HepG2 (cell line): Measurements from ENCODE around the gene EMP2. TPM values are rescaled to one million over a fixed set of nuclear protein-coding genes. Genes with fewer than 3 reads are reported as not detected.

Experiments used
- DNMT3B ChIP-seq: conservative IDR thresholded peaks from 2 replicates; pipeline ENCODE4 v1.6.1; 2016; ENCODE audit warnings: missing biosample characterization, control low read depth
- DZIP1 ChIP-seq: sonication (generic); formaldehyde crosslinking; IDR thresholded peaks from 2 replicates; pipeline ENCODE4 v1.5.0; 2020; ENCODE audit warnings: mild to moderate bottlenecking, missing genetic modification reagents
- EEA1 ChIP-seq: sonication (generic); formaldehyde crosslinking; IDR thresholded peaks from 2 replicates; pipeline ENCODE4 v1.5.1; 2020; ENCODE audit warnings: mild to moderate bottlenecking, missing genetic modification reagents, borderline replicate concordance
- ETV6 ChIP-seq: sonication (generic); formaldehyde crosslinking; conservative IDR thresholded peaks from 2 replicates; pipeline ENCODE4 v1.4.0; 2020; ENCODE audit warnings: missing genetic modification reagents
- FLYWCH1 ChIP-seq: sonication (generic); formaldehyde crosslinking; IDR thresholded peaks from 2 replicates; pipeline ENCODE4 v1.8.1; 2023; ENCODE audit warnings: mild to moderate bottlenecking, missing genetic modification reagents
- HMG20A ChIP-seq: IDR thresholded peaks from 2 replicates; pipeline ENCODE4 v1.6.1; 2016; ENCODE audit warnings: borderline replicate concordance
- HNF4A ChIP-seq: sonication (generic); formaldehyde crosslinking; IDR thresholded peaks from 2 replicates; pipeline ENCODE4 v1.4.0; 2020; ENCODE audit warnings: missing genetic modification reagents
- HOXA3 ChIP-seq: sonication (generic); formaldehyde crosslinking; IDR thresholded peaks from 2 replicates; pipeline ENCODE4 v1.5.0; 2020; ENCODE audit warnings: missing genetic modification reagents
- KLF9 ChIP-seq: IDR thresholded peaks from 2 replicates; pipeline ENCODE4 v1.6.1; 2016; ENCODE audit warnings: low read depth
- MIXL1 ChIP-seq: IDR thresholded peaks from 2 replicates; pipeline ENCODE4 v1.6.1; 2016
- NAIF1 ChIP-seq: sonication (generic); formaldehyde crosslinking; IDR thresholded peaks from 2 replicates; pipeline ENCODE4 v1.5.0; 2020; ENCODE audit warnings: mild to moderate bottlenecking, missing genetic modification reagents, borderline replicate concordance
- NONO ChIP-seq, 2 experiments: fragments of 450-650 bp in 1 of 2; sonication (generic) in 1 of 2; formaldehyde crosslinking in 1 of 2; IDR thresholded peaks in 1 of 2; conservative IDR thresholded peaks in 1 of 2; 2 replicates each; pipeline versions ENCODE4 v1.6.1 to v1.8.0; 2017 to 2022; ENCODE audit warnings: mild to moderate bottlenecking in 1 of 2, missing genetic modification reagents in 1 of 2, moderate library complexity in 1 of 2
- PLRG1 ChIP-seq: fragments of 450-650 bp; conservative IDR thresholded peaks from 2 replicates; pipeline ENCODE4 v1.6.1; 2016
- RNF2 ChIP-seq: fragments of 450-650 bp; conservative IDR thresholded peaks from 2 replicates; pipeline ENCODE4 v1.6.1; 2016; ENCODE audit warnings: low read depth
- RXRB ChIP-seq: IDR thresholded peaks from 2 replicates; pipeline ENCODE4 v1.6.1; 2016; ENCODE audit warnings: borderline replicate concordance, missing genetic modification reagents, missing compliant biosample characterization
- SIX1 ChIP-seq: sonication (generic); formaldehyde crosslinking; IDR thresholded peaks from 2 replicates; pipeline ENCODE4 v1.4.0; 2020; ENCODE audit warnings: missing genetic modification reagents, borderline replicate concordance
- SRSF1 ChIP-seq: fragments of 200-400 bp; formaldehyde crosslinking; optimal IDR thresholded peaks from 2 replicates; pipeline ENCODE3; 2017; ENCODE audit warnings: mild to moderate bottlenecking, low read depth, low read length, moderate library complexity
- U2AF1 ChIP-seq: fragments of 200-400 bp; formaldehyde crosslinking; optimal IDR thresholded peaks from 2 replicates; pipeline ENCODE3; 2017; ENCODE audit warnings: mild to moderate bottlenecking, low read depth, low read length
- ZFP41 ChIP-seq: sonication (generic); formaldehyde crosslinking; IDR thresholded peaks from 2 replicates; pipeline ENCODE4 v1.4.0; 2020; ENCODE audit warnings: mild to moderate bottlenecking, missing genetic modification reagents, borderline replicate concordance
- ZNF362 ChIP-seq: sonication (generic); formaldehyde crosslinking; IDR thresholded peaks from 2 replicates; pipeline ENCODE4 v1.4.0; 2020; ENCODE audit warnings: missing genetic modification reagents, mild to moderate bottlenecking, borderline replicate concordance
- ZNF501 ChIP-seq: sonication (generic); formaldehyde crosslinking; IDR thresholded peaks from 2 replicates; pipeline ENCODE4 v1.5.1; 2020; ENCODE audit warnings: mild to moderate bottlenecking, moderate library complexity, missing genetic modification reagents
- ZNF605 ChIP-seq: sonication (generic); formaldehyde crosslinking; IDR thresholded peaks from 2 replicates; pipeline ENCODE4 v1.8.0; 2022; ENCODE audit warnings: mild to moderate bottlenecking, missing genetic modification reagents
- ZNF660 ChIP-seq: sonication (generic); formaldehyde crosslinking; IDR thresholded peaks from 2 replicates; pipeline ENCODE4 v1.5.1; 2020; ENCODE audit warnings: mild to moderate bottlenecking, low read depth, missing genetic modification reagents, borderline replicate concordance
- ZNF703 ChIP-seq: sonication (generic); formaldehyde crosslinking; IDR thresholded peaks from 2 replicates; pipeline ENCODE4 v1.5.1; 2020; ENCODE audit warnings: missing genetic modification reagents, mild to moderate bottlenecking, moderate library complexity, borderline replicate concordance
- polyA plus RNA-seq, 8 experiments: library from polyadenylated mRNA; depleted of rRNA in 3 of 8; stranded (reverse) in 7 of 8; unstranded in 1 of 8; fragments of >200 nt; fragmentation: Illumina TruSeq in 4 of 8; extraction: Trizol in 4 of 8; gene quantifications; 2 replicates each; pipeline versions ENCODE4 v1.2.1 to v1.2.3, GENCODE V29; 2011 to 2016; ENCODE audit warnings: low read depth in 4 of 8, missing spikeins in 1 of 8, mixed read lengths in 1 of 8; ENCODE audit not compliant: insufficient read depth in 1 of 8
- total RNA-seq, 5 experiments: library from RNA; depleted of rRNA; stranded (reverse); fragments of >200 nt; fragmentation: Illumina TruSeq; extraction: Trizol; gene quantifications; 2 replicates each; pipeline ENCODE4 v1.2.3, GENCODE V29; 2016; ENCODE audit warnings: low read depth in 1 of 5
- TF ChIP-seq, protein P1 (sequence below): sonication (generic); formaldehyde crosslinking; IDR thresholded peaks from 2 replicates; pipeline ENCODE4 v1.5.0; 2020; ENCODE audit warnings: missing genetic modification reagents

EMP2 gene
- total and polyA plus RNA-seq, 2 of the 13 experiments (the other 11 are each of a cell fraction or from before 2014, with no cell fraction given), result 24.6 to 91.2 TPM

- TF ChIP-seq DNMT3B (CRISPR knock-in tag), result no peak
- no peak for TF ChIP-seq NAIF1 (CRISPR knock-in tag)
- TF ChIP-seq DZIP1, result no peak
- TF ChIP-seq ZNF703 (CRISPR knock-in tag), result no peak
- no peak for TF ChIP-seq ETV6 (CRISPR knock-in tag)
- TF ChIP-seq EEA1 (CRISPR knock-in tag), result no peak
- TF ChIP-seq, protein P1, sequence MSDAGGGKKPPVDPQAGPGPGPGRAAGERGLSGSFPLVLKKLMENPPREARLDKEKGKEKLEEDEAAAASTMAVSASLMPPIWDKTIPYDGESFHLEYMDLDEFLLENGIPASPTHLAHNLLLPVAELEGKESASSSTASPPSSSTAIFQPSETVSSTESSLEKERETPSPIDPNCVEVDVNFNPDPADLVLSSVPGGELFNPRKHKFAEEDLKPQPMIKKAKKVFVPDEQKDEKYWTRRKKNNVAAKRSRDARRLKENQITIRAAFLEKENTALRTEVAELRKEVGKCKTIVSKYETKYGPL (CRISPR knock-in tag), result no peak
- no peak for TF ChIP-seq RNF2
- TF ChIP-seq KLF9 (CRISPR knock-in tag), result no peak
- TF ChIP-seq HNF4A (CRISPR knock-in tag), result no peak
- no peak for TF ChIP-seq SIX1 (CRISPR knock-in tag)
- TF ChIP-seq NONO (IDR thresholded peaks at IDR 0.05), result no peak
- TF ChIP-seq NONO (CRISPR knock-in tag; conservative IDR thresholded peaks at IDR 0.05), result no peak
- no peak for TF ChIP-seq ZNF501 (CRISPR knock-in tag)
- TF ChIP-seq PLRG1, result no peak
- TF ChIP-seq HOXA3 (CRISPR knock-in tag), result peak; percentile 11; the same call in 1 of the 2 replicates
- no peak for TF ChIP-seq SRSF1
- no peak for TF ChIP-seq ZNF605 (CRISPR knock-in tag)
- no peak for TF ChIP-seq U2AF1
- no peak for TF ChIP-seq FLYWCH1
- TF ChIP-seq HMG20A (CRISPR knock-in tag), result no peak
- no peak for TF ChIP-seq ZNF660 (CRISPR knock-in tag)
- TF ChIP-seq ZFP41 (CRISPR knock-in tag), result no peak
- no peak for TF ChIP-seq RXRB (CRISPR knock-in tag)
- TF ChIP-seq MIXL1 (CRISPR knock-in tag), result no peak
- TF ChIP-seq ZNF362 (CRISPR knock-in tag), result no peak
Observed at GRCh38 chr16:10520869-10521578, 59.4 kb downstream of the EMP2 start (continued).
